ENCODE results near the gene TWNK. TPM values are rescaled to one million over a fixed set of nuclear protein-coding genes. Genes with fewer than 3 reads are reported as not detected.

The TWNK gene
- polyA plus RNA-seq, 2 of the 4 experiments (the other 2 are of a cell fraction): 21.1 to 34.7 TPM

- FAIRE-seq (no peak), DNase-seq (ENCODE audit: low read depth in 1 of 2, low spot score in 1 of 2) (peak; percentile 54 to 65), ATAC-seq (peak; percentile 52 to 55)
- peak overlapping the region; percentile 75 to 92 for H3K27ac ChIP-seq
- H3K4me1 ChIP-seq: peaks cover 27% of the 10 kb centered on the region
- peak overlapping the region; percentile 77 for H3K4me3 ChIP-seq
- no peaks in the 10 kb centered on the region for H3K9me3 ChIP-seq
- CTCF ChIA-PET: interaction anchor here (2.1 to 59.3 kb wide), 7 partner anchors 9 to 110 kb away, joined by 5 to 2364 read pairs (median 73); partner anchors contain the start of genes KAZALD1, LZTS2 and SEMA4G
- POLR2A ChIA-PET: interaction anchor here (0.6 to 2.3 kb wide), 6 partner anchors 11 to 772 kb away, joined by 3 to 18 read pairs (median 4); partner anchors contain the start of gene KAZALD1
- TF ChIP-seq POLR2A (IDR thresholded peaks at IDR 0.05; ENCODE audit: low read length): peak; percentile 29; the same call in 1 of the 2 replicates
- TF ChIP-seq, protein P1, sequence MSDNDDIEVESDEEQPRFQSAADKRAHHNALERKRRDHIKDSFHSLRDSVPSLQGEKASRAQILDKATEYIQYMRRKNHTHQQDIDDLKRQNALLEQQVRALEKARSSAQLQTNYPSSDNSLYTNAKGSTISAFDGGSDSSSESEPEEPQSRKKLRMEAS (IDR thresholded peaks at IDR 0.05): peak; percentile 39; the same call in 1 of the 2 replicates
- TF ChIP-seq BHLHE40 (IDR thresholded peaks at IDR 0.05; ENCODE audit: low read depth, low read length): no peak
- H3K4me2 ChIP-seq: peak overlapping the region; percentile 96
- WGBS (ENCODE audit: missing lambda C conversion rate): 0% methylated on average over 7 of the region's 47 CpGs
These were observed 44.7 kb downstream of the TWNK start for GRCh38 chr10:101031796-101032636.

GRCh38 chr10:101032637-101033224 is 45.4 kb downstream of the TWNK start:
- H3K27ac ChIP-seq: peak overlapping the region; percentile 75 to 92
- CTCF ChIA-PET: interaction anchor here (1.0 to 59.3 kb wide), 7 partner anchors 8 to 110 kb away, joined by 5 to 2364 read pairs (median 73); partner anchors contain the start of genes KAZALD1, LZTS2 and SEMA4G
- H3K9me3 ChIP-seq: no peaks in the 10 kb centered on the region
- H3K4me1 ChIP-seq: peaks cover 27% of the 10 kb centered on the region
- ATAC-seq: peak; percentile 51 to 59
- TF ChIP-seq, protein P1 (IDR thresholded peaks at IDR 0.05): 0 out of 2 replicates have a peak, but pooled peaks have one; percentile 28
- TF ChIP-seq JUNB (IDR thresholded peaks at IDR 0.05) (no peak), JUN (IDR thresholded peaks at IDR 0.05) (no peak), TFCP2L1 (CRISPR knock-in tag; IDR thresholded peaks at IDR 0.05) (no peak), MAFK (IDR thresholded peaks at IDR 0.05; ENCODE audit: partially characterized antibody) (no peak), GATA3 (IDR thresholded peaks at IDR 0.05; ENCODE audit: borderline replicate concordance) (peak; percentile 75), PHF8 (IDR thresholded peaks at IDR 0.05; ENCODE audit: borderline replicate concordance, low read depth) (no peak), POLR2AphosphoS2 (conservative IDR thresholded peaks at IDR 0.05; ENCODE audit: low read length) (no peak), CHD4 (IDR thresholded peaks at IDR 0.05; ENCODE audit: borderline replicate concordance) (no peak), FOSL2 (IDR thresholded peaks at IDR 0.05) (no peak), FOSL2 (CRISPR knock-in tag; IDR thresholded peaks at IDR 0.05) (peak; percentile 39; the same call in 1 of the 2 replicates), EHMT2 (IDR thresholded peaks at IDR 0.05; ENCODE audit: low read depth) (no peak), HOXB13 (CRISPR knock-in tag; IDR thresholded peaks at IDR 0.05; ENCODE audit: low read depth) (no peak)
- TF ChIP-seq, protein P2, sequence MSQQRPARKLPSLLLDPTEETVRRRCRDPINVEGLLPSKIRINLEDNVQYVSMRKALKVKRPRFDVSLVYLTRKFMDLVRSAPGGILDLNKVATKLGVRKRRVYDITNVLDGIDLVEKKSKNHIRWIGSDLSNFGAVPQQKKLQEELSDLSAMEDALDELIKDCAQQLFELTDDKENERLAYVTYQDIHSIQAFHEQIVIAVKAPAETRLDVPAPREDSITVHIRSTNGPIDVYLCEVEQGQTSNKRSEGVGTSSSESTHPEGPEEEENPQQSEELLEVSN (IDR thresholded peaks at IDR 0.05; ENCODE audit: borderline replicate concordance, low read depth): no peak
- H3K4me3 ChIP-seq: peak overlapping the region; percentile 77
- no peak for FAIRE-seq
- H3K4me2 ChIP-seq: peak overlapping the region; percentile 96
- DNase-seq (ENCODE audit: low read depth in 1 of 2, low spot score in 1 of 2): peak; percentile 53 to 65
- 6% methylated on average over 6 of the region's 6 CpGs for WGBS (ENCODE audit: missing lambda C conversion rate)
- POLR2A ChIA-PET: interaction anchor here (0.6 to 2.3 kb wide), 5 partner anchors 10 to 772 kb away, joined by 3 to 18 read pairs (median 4); no protein-coding TSS in a partner anchor

DNA sequence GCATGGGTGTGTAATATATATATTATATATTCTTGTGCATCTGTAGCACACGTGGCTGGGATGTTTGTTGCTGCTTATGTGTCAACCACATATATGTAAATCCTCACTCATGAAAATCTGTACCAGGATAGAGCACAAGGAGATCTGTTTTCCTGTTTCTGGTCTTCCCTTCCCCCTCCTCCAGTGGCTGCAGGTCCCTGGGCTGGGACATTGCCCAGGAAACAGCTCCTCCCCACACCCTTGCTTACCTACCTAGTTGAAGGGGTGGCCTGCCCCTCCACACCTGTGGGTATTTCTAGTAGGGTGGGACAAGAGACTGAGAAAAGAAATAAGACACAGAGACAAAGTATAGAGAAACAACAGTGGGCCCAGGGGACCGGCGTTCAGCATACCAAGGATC is 45.9 kb downstream of the TWNK start:
- H3K9me3 ChIP-seq: no peaks in the 10 kb centered on the region
- ChIA-PET CTCF (interaction anchor here (1.0 to 59.3 kb wide), 5 partner anchors 9 to 109 kb away, joined by 6 to 2364 read pairs (median 145); partner anchors contain the start of genes KAZALD1 and LZTS2), POLR2A (interaction anchor here (1.4 kb wide), 1 partner anchor 19 kb away, joined by 3 read pairs; no protein-coding TSS in a partner anchor)
- DNase-seq (ENCODE audit: low read depth in 1 of 2, low spot score in 1 of 2) (no peak), FAIRE-seq (no peak), ATAC-seq (no peak)
- H3K27ac ChIP-seq: peak overlapping the region; percentile 75 to 92
- peaks cover 27% of the 10 kb centered on the region for H3K4me1 ChIP-seq
- WGBS (ENCODE audit: missing lambda C conversion rate): 69% methylated on average over 3 of the region's 3 CpGs
- peak overlapping the region; percentile 77 for H3K4me3 ChIP-seq
- H3K4me2 ChIP-seq: peak overlapping the region; percentile 96
- no peak for TF ChIP-seq HEYL (CRISPR knock-in tag; IDR thresholded peaks at IDR 0.05)
- TF ChIP-seq, protein P3, sequence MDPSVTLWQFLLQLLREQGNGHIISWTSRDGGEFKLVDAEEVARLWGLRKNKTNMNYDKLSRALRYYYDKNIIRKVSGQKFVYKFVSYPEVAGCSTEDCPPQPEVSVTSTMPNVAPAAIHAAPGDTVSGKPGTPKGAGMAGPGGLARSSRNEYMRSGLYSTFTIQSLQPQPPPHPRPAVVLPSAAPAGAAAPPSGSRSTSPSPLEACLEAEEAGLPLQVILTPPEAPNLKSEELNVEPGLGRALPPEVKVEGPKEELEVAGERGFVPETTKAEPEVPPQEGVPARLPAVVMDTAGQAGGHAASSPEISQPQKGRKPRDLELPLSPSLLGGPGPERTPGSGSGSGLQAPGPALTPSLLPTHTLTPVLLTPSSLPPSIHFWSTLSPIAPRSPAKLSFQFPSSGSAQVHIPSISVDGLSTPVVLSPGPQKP (IDR thresholded peaks at IDR 0.05; ENCODE audit: low read depth, low read length): no peak
- TF ChIP-seq EHF (CRISPR knock-in tag; IDR thresholded peaks at IDR 0.05): no peak
- TF ChIP-seq MAFK (IDR thresholded peaks at IDR 0.05; ENCODE audit: partially characterized antibody): no peak
- TF ChIP-seq CHD4 (IDR thresholded peaks at IDR 0.05; ENCODE audit: borderline replicate concordance): no peak
- TF ChIP-seq PHF8 (IDR thresholded peaks at IDR 0.05; ENCODE audit: borderline replicate concordance, low read depth): no peak
- no peak for TF ChIP-seq POLR2AphosphoS2 (conservative IDR thresholded peaks at IDR 0.05; ENCODE audit: low read length)
- TF ChIP-seq RARB (CRISPR knock-in tag; IDR thresholded peaks at IDR 0.05): no peak
- no peak for TF ChIP-seq FOXS1 (CRISPR knock-in tag; IDR thresholded peaks at IDR 0.05)
- no peak for TF ChIP-seq FOSB (CRISPR knock-in tag; IDR thresholded peaks at IDR 0.05)
- TF ChIP-seq CBX8 (IDR thresholded peaks at IDR 0.05): no peak
- TF ChIP-seq, protein P4, sequence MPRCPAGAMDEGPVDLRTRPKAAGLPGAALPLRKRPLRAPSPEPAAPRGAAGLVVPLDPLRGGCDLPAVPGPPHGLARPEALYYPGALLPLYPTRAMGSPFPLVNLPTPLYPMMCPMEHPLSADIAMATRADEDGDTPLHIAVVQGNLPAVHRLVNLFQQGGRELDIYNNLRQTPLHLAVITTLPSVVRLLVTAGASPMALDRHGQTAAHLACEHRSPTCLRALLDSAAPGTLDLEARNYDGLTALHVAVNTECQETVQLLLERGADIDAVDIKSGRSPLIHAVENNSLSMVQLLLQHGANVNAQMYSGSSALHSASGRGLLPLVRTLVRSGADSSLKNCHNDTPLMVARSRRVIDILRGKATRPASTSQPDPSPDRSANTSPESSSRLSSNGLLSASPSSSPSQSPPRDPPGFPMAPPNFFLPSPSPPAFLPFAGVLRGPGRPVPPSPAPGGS (IDR thresholded peaks at IDR 0.05): no peak
- no peak for TF ChIP-seq CBX2 (IDR thresholded peaks at IDR 0.05; ENCODE audit: borderline replicate concordance, low read depth)
- no peak for TF ChIP-seq GATA3 (IDR thresholded peaks at IDR 0.05; ENCODE audit: borderline replicate concordance)
- no peak for TF ChIP-seq HOXB5 (CRISPR knock-in tag; IDR thresholded peaks at IDR 0.05)

Data from A549 (cell line).